ENCODE data around the gene CTSL.

DNA sequence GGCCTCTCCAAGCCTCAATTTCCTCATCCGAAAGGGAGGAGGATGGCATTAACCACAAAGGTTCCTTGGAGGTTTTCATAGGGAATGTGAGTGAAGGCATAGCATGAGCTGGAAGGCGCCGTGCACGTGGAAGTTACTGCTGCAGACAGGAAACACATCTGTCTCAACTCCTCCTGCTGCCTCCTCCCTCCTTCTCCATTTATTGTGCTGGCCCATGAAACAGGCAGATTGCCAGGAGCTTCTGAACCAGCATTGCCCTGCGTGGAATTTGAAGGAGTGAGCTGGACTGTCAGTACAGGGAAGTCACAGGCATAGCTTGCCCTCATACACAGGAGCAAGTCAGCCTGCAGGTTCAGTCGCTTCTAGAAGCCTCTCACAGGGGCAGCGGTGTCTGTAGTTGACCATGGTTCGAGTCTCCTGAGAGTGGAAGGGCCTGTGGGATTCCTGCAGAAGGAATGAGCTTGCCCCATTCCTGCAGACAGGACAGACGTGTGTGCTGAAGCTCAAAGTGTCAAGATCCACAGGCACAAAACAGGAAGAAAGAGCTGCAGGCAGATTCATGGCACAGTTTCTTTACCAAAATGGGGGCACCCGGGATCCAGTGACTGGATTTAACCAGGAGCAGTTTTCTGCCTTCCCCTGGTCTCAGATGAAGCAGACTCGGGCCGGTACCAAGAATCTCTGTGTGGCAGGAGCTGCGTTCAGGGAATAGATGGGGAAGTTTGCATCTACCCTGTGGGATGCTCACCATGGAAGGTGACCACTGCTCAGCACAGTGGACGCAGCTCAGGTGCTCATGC is 48.7 kb upstream of the CTSL start:
- TF ChIP-seq CTCF (conservative IDR thresholded peaks at IDR 0.05; ENCODE audit: low read depth, low read length) (no peak), EZH2phosphoT487 (IDR thresholded peaks at IDR 0.05; ENCODE audit: borderline replicate concordance, low read length) (no peak), EZH2 (IDR thresholded peaks at IDR 0.05; ENCODE audit: low read length, unreplicated experiment) (no peak)

Measured in PC-3 (cell line).